Dedifferentiated amniotic fluid mesenchymal stem cell (primary cell): ENCODE measurements around the gene CNR2.
A peak's percentile ranks its signal among the peaks of the same experiment; 100 is the strongest.
"Not testable (repeated sequence)": the region's sequence is repeated elsewhere in the genome, so short reads cannot be mapped to it uniquely, and the experiment has no call there.

Experiments
- DNase-seq: peaks from one replicate; pipeline ENCODE4 v3.0.0-alpha.2; 2016; ENCODE audit errors: extremely low spot score

The CNR2 gene

GRCh38 chr1:23916209-23917131, 3.3 kb upstream of the CNR2 start:
- peak; percentile 54 for DNase-seq

GRCh38 chr1:23915466-23915865, 2.3 kb upstream of the CNR2 start:
- no peak for DNase-seq

GRCh38 chr1:23914921-23915320, 1.8 kb upstream of the CNR2 start:
- DNase-seq: no peak

GRCh38 chr1:23911921-23912320, 1.2 kb downstream of the CNR2 start:
- DNase-seq: no peak

- DNase-seq: no peak
Observed at GRCh38 chr1:23910553-23911246, 2.5 kb downstream of the CNR2 start.

GRCh38 chr1:23910144-23910543, 3.0 kb downstream of the CNR2 start:
- DNase-seq: no peak

- DNase-seq: no peak
Observed at GRCh38 chr1:23909412-23909811, 3.8 kb downstream of the CNR2 start.

GRCh38 chr1:23908453-23909341, 4.5 kb downstream of the CNR2 start:
- no peak for DNase-seq

- no peak for DNase-seq
Observed at GRCh38 chr1:23906731-23907130, 6.4 kb downstream of the CNR2 start.

- DNase-seq: no peak
Observed at GRCh38 chr1:23905461-23906025, 7.6 kb downstream of the CNR2 start.

- DNase-seq: no peak
Observed at GRCh38 chr1:23904748-23905357, 8.3 kb downstream of the CNR2 start.

- DNase-seq: no peak
Observed at GRCh38 chr1:23903754-23904153, 9.4 kb downstream of the CNR2 start.

- no peak for DNase-seq
Observed at GRCh38 chr1:23902321-23903278, 10.6 kb downstream of the CNR2 start.

- DNase-seq: not testable (repeated sequence)
Observed at GRCh38 chr1:23900017-23900416, 13.1 kb downstream of the CNR2 start.

- no peak for DNase-seq
Observed at GRCh38 chr1:23899070-23899469, 14.1 kb downstream of the CNR2 start.

GRCh38 chr1:23897083-23897482, 16.1 kb downstream of the CNR2 start:
- no peak for DNase-seq

- DNase-seq: no peak
Observed at GRCh38 chr1:23896491-23896890, 16.7 kb downstream of the CNR2 start.

GRCh38 chr1:23895993-23896392, 17.2 kb downstream of the CNR2 start:
- DNase-seq: no peak

- no peak for DNase-seq
Observed at GRCh38 chr1:23895082-23895481, 18.1 kb downstream of the CNR2 start.

GRCh38 chr1:23889074-23889473, 24.1 kb downstream of the CNR2 start:
- no peak for DNase-seq
